Fibroblast of mammary gland (primary cell): ENCODE data around the gene GALNT1.

ENCODE experiments used
- DNase-seq: peaks from one replicate; pipeline ENCODE4 v3.0.0-alpha.2; 2010; ENCODE audit warnings: low read depth
- H3K4me3 ChIP-seq: 2 replicates; pipeline ENCODE4 v1.5.1; 2011; ENCODE audit warnings: low read depth, mild to moderate bottlenecking, low read length, moderate library complexity; ENCODE audit not compliant: control insufficient read depth
- CTCF ChIP-seq: conservative IDR thresholded peaks from 2 replicates; pipeline ENCODE4 v1.5.1; 2011; ENCODE audit warnings: low read depth, low read length, inconsistent platforms; ENCODE audit not compliant: control insufficient read depth, insufficient read depth

GALNT1 gene

DNA sequence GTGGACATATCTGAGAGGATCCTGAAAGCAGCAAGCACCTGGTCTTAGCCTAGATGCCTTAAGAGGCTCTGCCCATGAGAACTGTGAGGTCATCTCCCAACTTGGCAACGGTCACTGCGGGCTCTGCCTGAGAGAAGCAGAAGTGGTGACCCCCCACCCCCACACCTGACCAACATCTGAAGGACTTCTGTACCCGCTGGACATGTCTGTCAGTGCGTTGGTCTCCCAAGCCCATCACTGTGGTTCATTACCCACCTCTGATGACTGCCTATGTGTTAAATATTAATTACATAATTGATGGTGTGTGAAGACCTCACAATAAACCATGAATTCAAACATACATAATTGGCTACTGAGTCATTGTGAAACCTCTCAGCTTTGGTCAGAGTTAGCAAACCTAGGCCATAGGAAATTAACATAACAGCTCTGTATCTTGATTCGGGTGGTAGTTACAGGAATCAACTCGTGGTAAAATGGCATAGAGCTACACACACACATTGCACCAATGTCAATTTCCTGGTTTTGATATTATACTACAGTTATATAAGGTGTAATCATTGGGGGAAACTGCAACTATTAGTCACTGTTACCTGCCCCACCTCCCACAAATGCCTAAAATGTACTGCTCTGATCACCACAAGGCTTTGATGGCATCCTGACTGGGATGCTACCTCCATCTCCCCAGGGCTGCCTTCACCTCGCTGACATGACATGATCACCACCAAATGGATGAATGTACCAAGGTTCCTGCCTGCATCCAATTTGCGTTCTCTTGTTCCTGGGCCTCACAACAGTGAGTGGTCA is 4.3 kb upstream of the GALNT1 start:
- no peak for DNase-seq
- no peak for TF ChIP-seq CTCF
- no peak overlapping the region for H3K4me3 ChIP-seq

DNA sequence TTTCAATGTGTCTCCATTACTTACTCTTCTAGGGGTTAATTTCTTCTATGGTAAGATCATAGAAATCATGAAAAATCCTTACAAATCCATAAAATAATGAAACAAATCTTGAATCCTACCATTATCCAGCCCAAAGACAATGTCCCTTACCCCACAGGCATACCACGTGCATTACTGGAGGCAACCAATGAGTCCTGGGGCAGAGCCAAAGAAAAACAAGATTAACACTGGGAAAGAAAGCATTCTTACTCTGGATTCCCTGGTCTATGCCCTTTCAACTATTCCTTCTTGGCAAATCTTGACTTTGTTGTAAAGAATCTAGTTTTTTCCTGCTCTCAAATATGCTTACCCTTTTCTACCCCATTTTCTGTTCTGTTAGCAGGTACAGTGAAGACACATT is 3.1 kb upstream of the GALNT1 start:
- TF ChIP-seq CTCF, result no peak
- no peak for DNase-seq

DNA sequence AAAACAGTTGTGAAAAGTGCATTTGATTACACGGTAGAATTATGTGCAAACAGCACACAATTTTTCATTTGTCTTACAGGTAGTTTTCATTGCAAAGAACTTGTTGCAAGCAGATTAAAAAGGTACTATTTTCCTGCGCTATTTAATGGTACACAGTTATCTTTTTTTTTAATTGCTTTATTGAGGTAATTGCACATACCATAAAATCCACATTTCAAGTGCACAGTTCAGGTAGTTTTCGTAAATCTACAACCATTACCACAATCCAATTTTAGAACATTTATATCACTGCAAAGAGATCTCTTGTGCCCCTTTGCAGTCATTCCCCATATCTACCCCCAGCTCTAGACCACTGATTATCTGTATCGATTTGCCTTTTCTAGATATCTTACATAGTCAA is 2.6 kb upstream of the GALNT1 start:
- DNase-seq, result no peak
- H3K4me3 ChIP-seq, result no peak overlapping the region
- TF ChIP-seq CTCF, result no peak

More for the DNA sequence above, 3.1 kb upstream of the GALNT1 start:
- H3K4me3 ChIP-seq, result no peak overlapping the region

- no peak for TF ChIP-seq CTCF
- peak; percentile 46 for DNase-seq
- peak overlapping the region; percentile 52 for H3K4me3 ChIP-seq
Measured at GRCh38 chr18:35580701-35581539, 620 bp upstream of the GALNT1 start.

- H3K4me3 ChIP-seq, result peak overlapping the region; percentile 73
- TF ChIP-seq CTCF, result no peak
- DNase-seq, result no peak
Measured at GRCh38 chr18:35581898-35582641, 530 bp downstream of the GALNT1 start.

- peak; percentile 25 for DNase-seq
- TF ChIP-seq CTCF, result no peak
- H3K4me3 ChIP-seq, result peak overlapping the region; percentile 73
Measured at GRCh38 chr18:35582899-35583558, 1.5 kb downstream of the GALNT1 start.
